GM21786 (cell line): ENCODE data around the gene HHIPL1.

Experiments used
- ATAC-seq: cut with Tn5 transposase; IDR thresholded peaks from one replicate; pipeline ENCODE4 v1.9.1; 2021; ENCODE audit not compliant: unreplicated experiment

HHIPL1 gene

DNA sequence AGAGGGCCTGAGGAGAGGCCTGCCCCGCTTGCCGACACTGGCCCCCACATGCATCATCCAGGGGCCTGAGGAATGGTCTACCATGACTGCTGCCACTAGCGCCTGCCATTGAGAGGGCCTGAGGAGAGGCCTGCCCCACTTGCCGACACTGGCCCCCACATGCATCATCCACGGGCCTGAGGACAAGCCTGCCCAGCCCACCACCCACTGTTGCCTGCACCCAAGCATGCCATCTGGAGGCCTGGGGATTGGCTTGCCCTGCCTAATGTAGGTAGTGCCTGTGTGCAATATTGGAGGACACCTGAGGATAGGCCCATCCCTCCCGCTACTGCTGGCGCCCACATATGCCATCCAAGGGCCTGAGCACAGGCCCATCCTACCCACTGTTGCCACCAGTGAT lies 63.5 kb downstream of the HHIPL1 start:
- no peak for ATAC-seq

DNA sequence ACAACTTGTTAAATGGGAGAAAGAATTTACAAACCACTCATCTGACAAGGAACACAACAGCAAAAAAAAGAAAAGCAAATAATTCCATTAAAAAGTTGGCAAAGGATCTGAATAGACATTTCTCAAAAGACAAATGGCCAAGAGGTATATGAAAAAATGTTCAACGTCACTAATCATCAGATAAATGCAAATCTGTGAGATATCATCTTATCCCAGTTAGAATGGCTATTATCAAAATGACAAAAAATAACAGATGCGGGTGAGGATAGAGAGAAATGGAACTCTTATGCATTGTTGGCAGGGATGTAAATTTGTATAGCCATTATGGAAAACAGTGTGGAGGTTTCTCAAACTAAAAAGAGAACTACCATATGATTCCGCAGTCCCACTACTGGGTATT lies 69.0 kb downstream of the HHIPL1 start:
- no peak for ATAC-seq

DNA sequence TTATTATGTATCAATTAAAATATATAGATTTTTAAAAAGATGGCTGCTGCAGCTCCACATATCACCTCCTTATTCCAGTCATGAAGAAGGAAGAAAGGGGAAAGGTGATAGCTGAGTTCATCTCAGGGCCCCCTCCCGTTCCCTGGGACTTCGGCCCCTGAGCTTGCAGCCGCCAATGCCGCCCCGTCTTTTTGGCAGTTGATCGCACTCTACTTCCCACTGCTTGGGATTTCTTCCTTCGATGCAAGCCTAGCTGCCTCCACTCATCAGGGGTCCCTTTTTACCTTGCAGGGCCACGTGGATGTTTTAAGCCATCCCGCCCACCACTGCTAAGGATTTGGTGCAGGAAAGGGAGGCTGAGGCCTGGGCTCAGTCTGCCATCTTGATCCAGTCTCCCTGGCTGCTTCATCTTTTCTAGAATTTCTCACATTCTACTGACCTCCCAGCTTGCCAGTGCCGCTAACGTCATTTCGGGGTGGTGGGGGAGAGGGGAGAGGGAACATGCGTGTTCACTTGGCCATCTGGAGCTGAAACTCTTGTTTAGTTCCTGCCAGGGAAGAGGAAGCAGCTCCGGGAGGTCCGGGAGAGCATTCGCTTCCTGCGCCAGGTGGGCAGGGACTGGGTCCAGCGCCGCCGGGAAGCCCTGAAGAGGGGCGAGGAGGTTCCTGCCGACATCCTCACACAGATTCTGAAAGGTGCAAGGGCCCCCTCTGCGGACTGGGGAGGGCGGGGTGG lies 70.5 kb downstream of the HHIPL1 start:
- no peak for ATAC-seq

DNA sequence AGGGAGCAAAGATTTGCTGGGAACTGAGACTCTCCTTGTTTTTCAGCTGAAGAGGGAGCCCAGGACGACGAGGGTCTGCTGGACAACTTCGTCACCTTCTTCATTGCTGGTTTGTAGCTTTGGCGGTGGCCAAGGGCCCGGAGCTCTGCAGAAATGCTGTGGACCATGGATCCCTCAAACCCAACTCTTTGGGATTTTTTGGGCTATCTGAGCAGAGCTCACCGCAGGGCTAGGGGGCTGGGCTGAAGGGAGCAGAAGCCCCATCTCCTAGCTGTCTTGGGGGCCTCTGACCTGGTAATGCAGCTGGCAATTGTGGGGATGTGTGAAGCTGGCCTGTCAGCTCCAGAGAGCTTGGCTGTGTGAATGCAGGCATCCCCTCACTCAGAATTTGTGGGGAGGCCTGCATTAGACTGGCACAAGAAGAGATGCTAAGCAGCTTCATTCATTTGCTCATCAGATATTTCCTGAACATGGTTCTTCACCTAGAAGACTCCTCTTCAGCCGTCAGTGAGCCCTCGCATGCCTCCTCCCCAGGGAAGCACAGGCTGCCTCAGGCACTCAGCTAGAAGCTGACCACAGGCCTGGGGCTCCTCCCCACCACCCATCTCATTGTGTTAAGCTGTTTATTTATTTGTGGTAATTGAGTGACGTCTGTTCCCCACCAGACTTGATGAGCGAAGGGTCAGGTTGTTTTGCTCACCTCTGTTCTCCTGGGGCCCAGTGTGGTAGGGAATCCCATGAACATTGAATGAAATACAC lies 71.3 kb downstream of the HHIPL1 start:
- no peak for ATAC-seq

DNA sequence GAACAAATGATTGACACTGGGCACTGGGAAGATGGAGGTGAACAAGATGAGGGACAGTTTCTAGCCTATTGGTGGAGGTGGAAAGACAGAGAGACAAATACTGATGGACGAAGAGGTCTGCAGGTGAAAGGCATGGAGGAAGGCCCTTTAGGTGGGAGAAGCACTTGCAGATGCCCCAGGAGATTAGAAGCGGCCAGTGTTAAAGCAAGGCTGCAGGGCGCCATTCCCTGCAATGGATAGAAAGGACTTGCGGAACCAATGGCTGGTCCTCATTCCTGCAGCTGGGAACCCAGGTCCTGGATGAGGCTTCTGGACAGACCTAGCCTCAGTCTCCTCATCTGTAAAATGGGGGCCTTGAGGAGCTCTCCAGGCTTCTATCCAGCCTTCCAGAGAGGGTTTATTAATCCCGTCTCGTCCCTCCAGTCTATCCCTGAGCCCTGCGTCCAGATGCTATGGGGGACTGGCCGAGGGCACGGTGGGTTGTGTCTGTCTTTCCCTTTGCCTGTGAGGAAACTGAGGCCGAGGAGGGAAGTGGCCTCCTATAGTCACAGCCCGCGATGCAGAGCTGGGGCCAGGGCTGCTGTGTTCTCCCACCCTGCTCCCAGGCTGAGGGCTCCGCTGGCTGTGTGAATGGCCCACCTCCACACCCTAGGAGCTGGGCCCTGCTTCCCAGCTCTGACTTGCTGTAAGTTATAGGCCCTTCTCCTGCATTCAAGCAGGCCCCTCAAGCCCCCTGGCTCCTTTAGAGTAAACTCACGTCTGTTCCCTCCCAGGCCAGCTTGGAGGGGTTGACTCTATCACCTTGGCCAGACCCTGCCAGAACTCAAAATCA lies 72.1 kb downstream of the HHIPL1 start:
- ATAC-seq, result no peak

DNA sequence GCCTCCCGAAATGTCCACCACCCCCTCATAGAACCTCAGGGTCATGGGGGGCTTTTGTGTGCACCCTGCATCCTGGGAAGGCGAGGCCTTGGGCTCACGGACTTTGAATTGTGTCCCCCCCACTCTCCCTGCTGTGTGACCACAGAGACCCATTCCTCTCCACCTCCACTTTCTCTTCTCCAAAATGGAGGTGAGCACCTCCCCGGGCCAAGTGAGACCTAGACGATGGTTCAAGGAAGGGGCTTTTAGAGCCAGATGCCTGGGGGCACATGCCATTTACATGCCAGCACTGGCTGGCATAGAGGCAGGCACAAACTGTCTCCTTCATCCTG lies 72.7 kb downstream of the HHIPL1 start:
- no peak for ATAC-seq

DNA sequence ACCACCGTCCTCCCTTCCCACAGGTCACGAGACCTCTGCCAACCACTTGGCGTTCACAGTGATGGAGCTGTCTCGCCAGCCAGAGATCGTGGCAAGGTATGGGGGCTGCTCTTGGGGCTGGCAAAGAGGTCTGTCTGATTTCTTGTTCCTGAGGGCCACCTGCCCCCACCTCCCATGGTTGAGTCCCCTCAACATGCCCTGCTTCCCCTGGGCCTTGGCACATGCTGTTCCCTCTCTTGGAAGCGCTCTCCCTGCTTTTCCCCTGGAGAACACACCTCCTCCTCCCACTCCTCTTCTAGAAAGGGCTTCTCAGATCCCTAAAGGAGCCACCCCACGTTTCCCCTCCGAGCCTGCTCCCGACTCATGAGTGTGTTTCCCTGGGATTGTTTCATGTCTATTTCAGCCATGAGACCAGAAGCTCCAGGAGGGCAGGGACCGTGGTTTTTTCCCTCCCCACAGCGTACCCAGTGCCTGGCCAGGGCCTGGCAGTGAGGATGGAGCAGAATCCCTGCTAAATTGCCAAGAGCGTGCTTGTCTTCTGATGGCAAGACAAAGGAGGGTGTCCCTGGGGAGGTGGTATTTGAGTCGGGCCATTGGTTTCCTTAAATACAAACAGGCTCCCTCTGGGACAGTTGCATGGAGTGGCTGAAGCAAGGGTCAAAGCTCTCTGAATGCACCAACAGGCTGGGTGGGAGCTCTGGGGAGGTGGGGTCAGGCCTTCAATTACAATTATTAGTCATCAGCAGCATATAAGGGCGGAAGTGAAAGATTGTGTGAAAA lies 73.3 kb downstream of the HHIPL1 start:
- peak; percentile 91 for ATAC-seq

DNA sequence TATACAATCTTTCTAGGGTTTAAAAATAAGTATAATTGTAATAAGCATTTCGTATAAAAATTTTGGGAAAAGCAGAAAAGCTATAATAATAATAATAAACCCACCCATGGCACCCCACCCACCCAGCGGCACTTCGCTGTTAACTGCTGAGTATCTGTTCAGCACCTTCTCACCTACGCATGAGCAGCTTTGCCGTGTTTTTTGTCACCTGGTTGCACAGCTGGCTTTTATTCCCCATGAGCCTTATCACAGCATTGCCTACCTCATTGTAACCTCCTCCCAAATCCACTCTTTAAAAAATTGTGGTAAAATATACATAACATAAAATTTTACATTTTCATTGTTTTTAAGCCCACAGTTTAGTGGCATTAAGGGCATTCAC lies 73.9 kb downstream of the HHIPL1 start:
- peak; percentile 49 for ATAC-seq

DNA sequence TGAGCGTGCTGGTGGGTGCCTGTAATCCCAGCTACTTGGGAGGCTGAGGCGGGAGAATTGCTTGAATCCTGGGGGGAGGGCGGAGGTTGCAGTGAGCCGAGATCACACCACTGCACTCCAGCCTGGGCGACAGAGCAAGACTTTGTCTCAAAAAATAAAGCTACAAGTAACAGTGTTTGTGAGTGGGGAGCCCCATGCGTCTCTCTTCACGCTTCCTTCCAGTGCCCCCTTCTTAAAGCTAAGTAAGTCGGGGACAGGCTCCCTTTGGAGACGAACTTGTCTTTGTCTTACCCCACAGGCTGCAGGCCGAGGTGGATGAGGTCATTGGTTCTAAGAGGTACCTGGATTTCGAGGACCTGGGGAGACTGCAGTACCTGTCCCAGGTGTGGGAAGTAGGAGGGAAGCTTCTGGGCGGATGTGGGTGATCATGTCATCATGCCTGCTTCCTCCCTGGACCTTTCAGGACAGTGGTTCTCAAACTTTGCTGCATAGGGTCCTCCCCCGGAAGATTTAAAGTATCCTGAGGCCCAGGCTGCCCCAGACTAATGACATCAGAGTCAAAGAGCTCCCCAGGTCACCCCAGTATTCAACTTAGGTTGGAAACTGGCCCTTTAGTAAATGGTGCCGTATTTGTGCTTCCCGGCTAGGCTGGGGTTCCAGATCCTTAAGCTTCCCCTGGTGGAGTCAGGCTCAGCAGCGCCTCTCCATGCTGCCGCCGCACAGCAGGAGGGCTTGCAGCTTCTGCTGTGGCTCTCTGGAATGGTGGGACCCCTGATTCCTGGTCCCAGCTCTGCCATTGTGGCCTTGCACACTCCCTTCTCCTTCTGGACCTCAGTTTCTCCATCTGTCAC lies 76.2 kb downstream of the HHIPL1 start:
- ATAC-seq, result no peak

DNA sequence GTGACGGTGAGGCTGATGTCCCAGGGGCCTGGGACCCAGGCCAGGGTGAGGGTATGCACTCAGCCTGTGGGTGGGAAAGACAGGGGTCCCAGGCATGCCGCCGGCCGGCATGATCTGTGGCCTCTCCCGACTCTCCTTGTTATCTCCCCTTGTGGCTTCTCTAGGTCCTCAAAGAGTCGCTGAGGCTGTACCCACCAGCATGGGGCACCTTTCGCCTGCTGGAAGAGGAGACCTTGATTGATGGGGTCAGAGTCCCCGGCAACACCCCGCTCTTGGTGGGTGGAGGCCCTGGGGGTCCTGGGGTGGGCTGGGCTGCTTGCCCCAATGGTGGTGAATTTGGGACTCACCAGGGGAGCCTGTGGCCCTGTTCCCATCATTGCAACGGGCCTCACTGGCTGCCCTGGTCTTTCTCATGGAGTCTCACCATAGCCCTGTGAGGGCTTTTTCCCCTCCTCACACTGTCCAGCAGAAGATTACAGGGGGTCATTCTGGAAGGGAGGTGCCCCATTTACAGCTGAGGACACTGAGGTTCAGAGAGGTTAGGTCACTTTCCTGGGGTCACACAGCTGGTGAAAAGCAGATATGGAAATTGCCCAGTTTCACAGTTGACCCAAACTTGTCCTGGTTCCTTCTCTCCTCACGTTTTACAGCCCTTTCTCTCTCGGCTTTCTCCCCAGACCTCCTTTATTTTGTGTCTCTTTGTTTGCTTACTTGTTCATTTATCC lies 77.0 kb downstream of the HHIPL1 start:
- no peak for ATAC-seq

DNA sequence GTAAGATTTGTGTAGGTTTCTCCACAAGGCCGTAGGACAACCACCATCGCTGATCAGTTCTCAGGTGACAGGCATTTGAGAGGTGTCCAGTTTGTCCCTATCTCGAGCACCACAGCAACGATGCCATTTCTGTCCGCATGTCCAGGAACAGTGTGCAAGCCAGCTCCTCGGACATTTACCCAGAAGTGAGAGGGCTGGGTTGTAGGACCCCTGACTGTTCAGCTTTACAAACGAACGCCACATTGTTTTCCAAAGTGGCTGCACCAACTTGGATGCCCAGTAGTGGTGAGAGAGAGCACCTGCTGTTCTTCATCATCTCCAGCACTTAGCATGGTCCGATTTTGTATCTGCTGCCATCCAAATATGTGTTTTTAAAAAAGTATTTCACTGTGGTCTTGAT lies 77.8 kb downstream of the HHIPL1 start:
- no peak for ATAC-seq

DNA sequence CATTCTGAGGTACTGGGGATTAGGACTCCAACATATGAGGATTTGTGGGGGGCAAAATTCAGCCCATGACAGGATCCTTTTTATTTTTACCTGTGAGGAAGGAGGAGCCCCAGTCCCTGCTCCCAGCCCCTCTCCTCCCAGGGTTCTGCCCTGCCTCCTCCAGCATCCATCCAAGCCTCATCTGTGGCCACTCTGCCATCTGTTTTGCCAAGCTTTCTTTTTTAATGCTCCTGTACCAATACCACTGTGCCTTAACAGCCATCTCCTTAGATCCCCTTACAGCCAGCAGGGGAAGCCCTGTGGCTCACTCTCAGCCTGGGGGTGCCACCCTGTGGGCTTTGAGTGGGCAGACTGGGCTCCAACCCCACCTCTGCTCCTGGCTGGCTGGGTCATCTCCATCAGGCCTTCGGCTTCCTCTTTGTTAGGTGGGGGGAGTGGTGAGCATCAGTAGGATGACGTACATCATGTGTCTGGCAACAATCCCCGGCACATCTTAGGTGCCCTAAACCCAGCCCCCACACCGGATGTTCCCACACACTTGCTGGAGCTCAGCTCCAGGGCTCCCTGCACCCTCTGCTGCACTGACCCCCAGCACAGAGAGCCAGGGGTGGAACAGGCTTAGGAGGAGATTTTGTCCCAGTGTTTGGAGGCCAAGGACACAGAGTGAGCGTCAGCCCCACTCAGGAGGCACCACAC lies 79.4 kb downstream of the HHIPL1 start:
- ATAC-seq, result no peak

DNA sequence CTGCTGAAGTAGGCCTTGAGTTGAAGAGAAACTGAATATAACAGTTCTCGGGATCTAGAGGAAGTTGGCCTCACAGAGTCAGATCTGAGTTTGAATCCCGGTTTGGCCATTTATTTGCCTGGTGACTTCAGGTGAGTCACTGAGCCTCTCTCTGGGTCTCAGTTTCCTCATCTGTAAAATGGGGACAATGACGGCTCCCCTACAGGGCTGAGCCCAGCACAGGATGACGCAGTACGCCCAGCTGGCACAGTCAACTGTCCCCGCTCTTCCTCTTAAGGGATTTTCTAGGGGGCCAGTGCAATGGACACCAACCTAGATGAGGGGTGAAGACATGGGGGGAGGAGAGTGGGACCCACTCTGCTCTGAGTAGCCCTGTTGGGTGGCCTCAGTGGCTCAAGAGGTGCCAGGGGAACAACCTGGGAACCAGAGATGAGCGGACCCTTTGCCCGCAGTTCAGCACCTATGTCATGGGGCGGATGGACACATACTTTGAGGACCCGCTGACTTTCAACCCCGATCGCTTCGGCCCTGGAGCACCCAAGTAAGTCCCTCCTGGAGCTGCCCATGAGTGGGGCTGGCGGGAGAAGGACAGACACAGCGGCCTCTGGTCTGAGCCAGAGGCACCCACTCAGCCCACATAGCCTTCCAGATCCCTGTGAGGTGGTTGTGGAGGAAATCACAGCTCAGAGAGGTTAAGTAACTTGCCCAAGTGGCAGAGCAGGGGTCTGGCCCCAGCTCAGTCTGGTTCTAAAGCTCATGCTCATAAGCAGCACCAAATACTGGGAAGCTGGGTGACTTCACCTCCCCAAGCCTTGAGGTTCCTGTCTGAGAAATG lies 80.2 kb downstream of the HHIPL1 start:
- ATAC-seq, result no peak

DNA sequence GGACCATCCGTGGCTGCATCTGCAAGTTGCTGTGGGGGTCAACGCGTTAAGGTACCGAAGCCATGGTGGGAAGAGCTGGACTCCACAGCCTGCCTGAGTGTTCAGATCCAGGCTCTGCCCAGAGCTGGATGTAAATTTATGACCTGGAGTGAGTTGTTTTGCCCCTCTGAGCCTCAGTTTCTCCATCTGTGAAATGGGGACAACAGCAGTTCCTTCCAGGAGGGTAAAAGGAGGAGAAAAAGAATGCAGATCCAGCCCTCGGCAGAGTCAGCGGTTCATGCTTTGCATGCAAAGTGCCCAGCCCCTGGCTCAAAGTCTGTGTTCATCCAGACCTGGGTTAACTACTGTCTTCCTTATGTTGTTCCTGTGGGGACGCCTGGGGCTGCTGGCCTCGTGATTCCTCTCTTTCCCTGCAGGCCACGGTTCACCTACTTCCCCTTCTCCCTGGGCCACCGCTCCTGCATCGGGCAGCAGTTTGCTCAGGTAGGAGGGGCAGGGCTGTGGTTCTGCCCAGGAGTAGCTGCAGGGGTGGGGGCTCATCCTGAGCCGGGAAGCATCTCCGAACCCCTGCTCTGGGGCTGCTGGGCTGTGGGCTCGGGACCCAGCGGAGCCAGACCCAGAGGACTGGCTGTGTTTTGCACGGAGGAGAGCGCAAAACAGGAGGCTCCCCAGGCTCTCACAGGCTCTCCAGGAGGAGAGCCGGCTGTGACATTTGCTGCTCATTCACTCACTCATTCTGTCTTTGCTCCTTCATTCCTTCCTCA lies 81.0 kb downstream of the HHIPL1 start:
- no peak for ATAC-seq

DNA sequence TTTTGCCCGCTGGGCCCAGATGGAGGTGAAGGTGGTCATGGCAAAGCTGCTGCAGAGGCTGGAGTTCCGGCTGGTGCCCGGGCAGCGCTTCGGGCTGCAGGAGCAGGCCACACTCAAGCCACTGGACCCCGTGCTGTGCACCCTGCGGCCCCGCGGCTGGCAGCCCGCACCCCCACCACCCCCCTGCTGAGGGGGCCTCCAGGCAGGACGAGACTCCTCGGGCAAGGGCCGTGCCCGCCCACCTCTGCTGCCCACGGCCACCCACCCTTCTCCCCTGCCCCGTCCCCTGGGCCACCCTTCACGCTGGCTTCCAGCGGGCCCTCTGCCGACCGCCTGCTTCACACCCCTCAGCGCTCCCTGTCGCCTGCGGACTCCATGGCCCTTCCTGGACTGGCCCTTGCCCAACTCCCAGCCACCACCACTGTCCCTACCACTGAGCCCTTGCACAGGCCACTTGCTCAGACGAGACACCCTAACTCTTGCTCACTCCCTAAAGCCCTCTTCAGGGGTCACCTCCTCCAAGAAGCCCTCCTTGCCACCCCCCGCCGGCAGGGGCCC lies 81.7 kb downstream of the HHIPL1 start:
- ATAC-seq, result no peak

DNA sequence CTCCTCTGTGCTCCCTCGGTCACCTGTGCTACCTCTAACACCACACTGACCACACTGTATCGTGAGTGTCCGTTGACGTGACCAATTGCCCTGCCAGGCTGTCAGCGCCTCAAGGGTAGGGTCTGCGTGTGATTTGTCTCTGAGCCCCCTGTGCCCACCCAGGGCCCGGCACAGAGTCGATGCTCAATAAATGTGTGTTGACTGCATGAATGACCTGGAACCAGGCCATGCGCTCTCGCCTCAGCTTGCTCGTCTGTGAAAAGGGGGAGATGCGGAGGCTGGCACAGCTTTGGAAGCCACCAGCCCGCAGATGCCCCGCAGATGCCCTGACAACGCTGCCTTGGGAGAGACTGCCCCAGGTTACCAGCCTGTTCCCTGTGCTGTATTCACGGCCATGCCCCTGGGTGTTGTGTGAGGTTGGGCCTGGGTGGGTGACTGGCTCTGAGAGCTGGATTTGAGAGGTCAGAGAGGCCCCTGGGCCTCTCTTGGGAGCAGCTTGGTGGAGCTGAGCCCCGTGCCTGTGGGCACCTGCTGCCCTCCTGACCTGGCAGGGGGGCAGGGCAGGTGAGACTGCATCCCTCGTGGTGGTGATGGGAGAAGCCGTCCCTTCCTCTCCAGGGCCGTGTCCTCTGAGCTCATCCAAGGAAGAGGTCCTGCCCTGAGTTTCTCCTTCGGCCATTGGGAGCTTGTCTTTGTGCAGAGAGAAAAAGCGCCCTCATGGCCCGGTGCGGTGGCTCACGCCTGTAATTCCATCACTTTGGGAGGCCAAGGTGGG lies 82.4 kb downstream of the HHIPL1 start:
- ATAC-seq, result no peak
